Naive thymus-derived CD4-positive, alpha-beta T cell (primary cell): ENCODE measurements around the gene NADK. TPM values are rescaled to one million over a fixed set of nuclear protein-coding genes. Genes with fewer than 3 reads are reported as not detected.
A peak's percentile ranks its signal among the peaks of the same experiment; 100 is the strongest.

Experiments used
- ATAC-seq: fragments of 150-1000 bp; cut with Tn5 transposase; 2 replicates; pipeline ENCODE4 v1.10.0; 2021; ENCODE audit warnings: mild to moderate bottlenecking, moderate library complexity
- CTCF ChIA-PET: fragments of 350-600 bp; sonication (Branson Sonifier 250); formaldehyde crosslinking; loops from one replicate; lab custom pipeline; 2021; ENCODE audit warnings: antibody characterized with exemption; lab: Charles Lee
- POLR2A ChIA-PET: fragments of 350-600 bp; sonication (Branson Sonifier 250); formaldehyde crosslinking; loops from one replicate; lab custom pipeline; 2021; ENCODE audit warnings: antibody characterized with exemption, inconsistent platforms; lab: Charles Lee
- DNase-seq, 9 donors: peaks; one replicate each; pipeline versions ENCODE4 v3.0.0 to v3.0.0-alpha.2; 2020 to 2022; ENCODE audit warnings: mixed read lengths in 1 of 9
- H3K27ac ChIP-seq: one replicate; pipeline ENCODE4 v1.7.0; 2013; ENCODE audit warnings: mild to moderate bottlenecking, low read depth, low read length, moderate library complexity
- H3K27me3 ChIP-seq, 2 donors: one replicate each; pipeline ENCODE4 v1.7.0; 2013; ENCODE audit warnings: low read length in 2 of 2, mild to moderate bottlenecking in 2 of 2, moderate library complexity in 2 of 2; ENCODE audit not compliant: control insufficient read depth in 2 of 2, insufficient read depth in 2 of 2
- H3K36me3 ChIP-seq, 3 experiments: 1 replicate in 2 of 3; 2 replicates in 1 of 3; pipeline ENCODE4 v1.7.0; 2013; ENCODE audit warnings: low read length in 3 of 3, mild to moderate bottlenecking in 3 of 3, moderate library complexity in 1 of 3; ENCODE audit not compliant: insufficient read depth in 3 of 3, control insufficient read depth in 2 of 3
- H3K4me1 ChIP-seq, 2 donors: one replicate each; pipeline ENCODE4 v1.7.0; 2013; ENCODE audit warnings: low read length in 2 of 2, mild to moderate bottlenecking in 2 of 2, moderate library complexity in 1 of 2; ENCODE audit not compliant: control insufficient read depth in 2 of 2, insufficient read depth in 2 of 2
- H3K4me3 ChIP-seq: 2 replicates; pipeline ENCODE4 v1.7.0; 2013; ENCODE audit warnings: mild to moderate bottlenecking, low read length
- H3K9me3 ChIP-seq, 3 experiments: 1 replicate in 2 of 3; 2 replicates in 1 of 3; pipeline ENCODE4 v1.7.0; 2013; ENCODE audit warnings: low read length in 3 of 3; ENCODE audit not compliant: control insufficient read depth in 2 of 3
- H3K27ac Mint-ChIP-seq, 9 donors: one replicate each; pipeline ENCODE4 v1.8.0; 2020 to 2022; ENCODE audit warnings: mixed read lengths in 9 of 9, mild to moderate bottlenecking in 8 of 9, moderate library complexity in 5 of 9, inconsistent platforms in 2 of 9
- H3K27me3 Mint-ChIP-seq, 5 donors: one replicate each; pipeline ENCODE4 v1.8.0; 2021 to 2022; ENCODE audit warnings: mixed read lengths in 5 of 5, mild to moderate bottlenecking in 1 of 5
- H3K36me3 Mint-ChIP-seq, 5 donors: one replicate each; pipeline ENCODE4 v1.8.0; 2020 to 2022; ENCODE audit warnings: mixed read lengths in 5 of 5, mild to moderate bottlenecking in 3 of 5, inconsistent platforms in 1 of 5
- H3K4me1 Mint-ChIP-seq, 7 donors: one replicate each; pipeline ENCODE4 v1.8.0; 2020 to 2022; ENCODE audit warnings: mixed read lengths in 7 of 7, mild to moderate bottlenecking in 3 of 7, inconsistent platforms in 1 of 7
- H3K4me3 Mint-ChIP-seq, 10 donors: one replicate each; pipeline ENCODE4 v1.8.0; 2020 to 2022; ENCODE audit warnings: mild to moderate bottlenecking in 10 of 10, mixed read lengths in 10 of 10, moderate library complexity in 6 of 10, inconsistent platforms in 2 of 10
- H3K9me3 Mint-ChIP-seq, 11 donors: one replicate each; pipeline ENCODE4 v1.8.0; 2020 to 2022; ENCODE audit warnings: mixed read lengths in 11 of 11, mild to moderate bottlenecking in 4 of 11, inconsistent platforms in 1 of 11, moderate library complexity in 1 of 11
- intact Hi-C, 2 donors: fragments of 100-400 bp; cut with micrococcal nuclease; formaldehyde crosslinking; loops; one replicate each; pipeline ENCODE4 v1.15.1; 2023
- polyA plus RNA-seq, 2 donors: library from polyadenylated mRNA; unstranded; fragments of 300-500 nt; fragmentation: Illumina TruSeq; gene quantifications; one replicate each; pipeline ENCODE4 v1.2.3, GENCODE V29; 2021
- total RNA-seq, 6 experiments: library from RNA in 5 of 6; stranded (reverse) in 5 of 6; gene quantifications; 1 replicate in 5 of 6; 2 replicates in 1 of 6; pipeline ENCODE4 v1.2.3 and lab custom pipeline; 2021 to 2026

NADK gene, protein sequence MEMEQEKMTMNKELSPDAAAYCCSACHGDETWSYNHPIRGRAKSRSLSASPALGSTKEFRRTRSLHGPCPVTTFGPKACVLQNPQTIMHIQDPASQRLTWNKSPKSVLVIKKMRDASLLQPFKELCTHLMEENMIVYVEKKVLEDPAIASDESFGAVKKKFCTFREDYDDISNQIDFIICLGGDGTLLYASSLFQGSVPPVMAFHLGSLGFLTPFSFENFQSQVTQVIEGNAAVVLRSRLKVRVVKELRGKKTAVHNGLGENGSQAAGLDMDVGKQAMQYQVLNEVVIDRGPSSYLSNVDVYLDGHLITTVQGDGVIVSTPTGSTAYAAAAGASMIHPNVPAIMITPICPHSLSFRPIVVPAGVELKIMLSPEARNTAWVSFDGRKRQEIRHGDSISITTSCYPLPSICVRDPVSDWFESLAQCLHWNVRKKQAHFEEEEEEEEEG
- total RNA-seq (100 to 1,000 TPM in 1 of 5 experiments, 10 to 100 TPM in 4; 45.2 to 115 (median 50.3) TPM), polyA plus RNA-seq (10 to 100 TPM; 14.7 to 24.0 TPM), total RNA-seq (lab: John Stamatoyannopoulos, UW) (25.0 reads per million, percentile 55 among the genes with 10 or more reads in this experiment)

- Histone ChIP-seq H3K27me3 (no peaks in the 10 kb centered on the region), H3K4me1 (peaks cover 47 to 61% of the 10 kb centered on the region in 2 donors), H3K9me3 (no peaks in the 10 kb centered on the region), H3K4me3 (peak within 1 kb of the TSS; percentile 74), H3K36me3 (no peaks in the 10 kb centered on the region), H3K27ac (peak within 1 kb of the TSS; percentile 81)
- Mint-ChIP-seq H3K27ac (peak within 1 kb of the TSS; percentile 94 to 97 (median 95)), H3K27me3 (no peaks in the 10 kb centered on the region), H3K9me3 (no peaks in the 10 kb centered on the region), H3K4me3 (peak within 1 kb of the TSS; percentile 84 to 95 (median 90)), H3K36me3 (peaks cover 0 to 8% (median 0%) of the 10 kb centered on the region in 5 donors), H3K4me1 (peaks cover 51 to 65% (median 59%) of the 10 kb centered on the region in 7 donors)
- ChIA-PET POLR2A (interaction anchor here (0.7 kb wide), 1 partner anchor 417 kb away, joined by 3 read pairs; no protein-coding TSS in a partner anchor), CTCF (interaction anchor here (2.4 kb wide), 1 partner anchor 128 kb away, joined by 6 read pairs; no protein-coding TSS in a partner anchor)
- intact Hi-C loops = loop anchor here in 1 of 2 donors (2.0 to 5.0 kb wide), 3 partner anchors 19 to 749 kb away; partner anchors contain the start of genes CDK11A and PANK4
- ATAC-seq (peak; percentile 62), DNase-seq (peak; percentile 59 to 92 (median 79))
These were observed at the start of gene NADK for GRCh38 chr1:1777950-1778662. Gene NADK, minus strand, starts transcription at chr1:1778470. Its CDS starts 13,064 bp downstream, at chr1:1765406.

DNA sequence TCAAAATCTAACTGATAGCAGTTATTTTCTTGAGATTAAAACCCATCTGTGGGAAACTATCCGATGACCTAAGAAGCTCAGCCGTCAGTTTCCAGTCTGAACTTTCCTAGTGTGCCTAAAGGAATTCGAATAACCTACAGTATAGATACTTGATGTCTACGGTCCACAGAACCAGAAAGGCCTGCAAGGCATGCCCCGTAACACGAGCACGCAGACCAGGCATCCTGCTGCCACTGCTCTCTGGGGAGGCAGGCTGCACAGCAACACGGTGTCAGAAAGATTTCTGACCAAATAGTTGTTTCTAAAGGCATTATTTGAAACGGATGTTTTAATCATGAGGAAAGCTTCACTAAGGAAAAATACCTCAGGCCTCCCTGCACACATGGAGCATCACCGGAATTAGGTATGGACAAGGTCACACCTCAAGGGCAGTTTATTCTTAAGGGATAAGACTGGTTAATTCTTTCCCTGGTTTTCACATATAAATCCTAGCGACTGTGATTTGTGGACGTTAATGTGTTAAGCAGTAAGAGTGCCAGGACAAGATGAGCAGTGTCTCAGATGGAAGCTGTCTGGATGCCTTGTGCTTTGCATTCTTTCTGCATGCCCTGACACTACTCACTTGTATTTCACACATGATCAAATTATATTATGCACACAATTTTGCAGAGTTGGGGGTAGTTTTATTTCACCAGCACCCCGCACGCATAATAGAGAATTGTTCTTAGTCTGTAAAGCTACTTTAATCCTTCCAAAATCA lies 49.0 kb upstream of the NADK start:
- ChIA-PET POLR2A (interaction anchor here (0.6 to 0.8 kb wide), 2 partner anchors 16 to 930 kb away, joined by 3 read pairs; no protein-coding TSS in a partner anchor), CTCF (no interaction called here)
- Histone ChIP-seq H3K27me3 (no peaks in the 10 kb centered on the region), H3K4me3 (no peak overlapping the region), H3K9me3 (no peaks in the 10 kb centered on the region), H3K4me1 (no peaks in the 10 kb centered on the region), H3K27ac (no peak overlapping the region), H3K36me3 (peaks cover 0 to 26% (median 6%) of the 10 kb centered on the region in 3 experiments)
- H3K27me3 Mint-ChIP-seq = no peaks in the 10 kb centered on the region
- H3K4me3 Mint-ChIP-seq = no peak overlapping the region
- no peak for ATAC-seq
- peak overlapping the region in 3 of 9 donors; percentile 25 to 34 (median 25) for H3K27ac Mint-ChIP-seq
- intact Hi-C loops = no loop called here
- peaks cover 0 to 21% (median 8%) of the 10 kb centered on the region in 5 donors for H3K36me3 Mint-ChIP-seq
- H3K4me1 Mint-ChIP-seq = peaks cover 6 to 40% (median 28%) of the 10 kb centered on the region in 7 donors
- no peak for DNase-seq
- H3K9me3 Mint-ChIP-seq = no peaks in the 10 kb centered on the region

DNA sequence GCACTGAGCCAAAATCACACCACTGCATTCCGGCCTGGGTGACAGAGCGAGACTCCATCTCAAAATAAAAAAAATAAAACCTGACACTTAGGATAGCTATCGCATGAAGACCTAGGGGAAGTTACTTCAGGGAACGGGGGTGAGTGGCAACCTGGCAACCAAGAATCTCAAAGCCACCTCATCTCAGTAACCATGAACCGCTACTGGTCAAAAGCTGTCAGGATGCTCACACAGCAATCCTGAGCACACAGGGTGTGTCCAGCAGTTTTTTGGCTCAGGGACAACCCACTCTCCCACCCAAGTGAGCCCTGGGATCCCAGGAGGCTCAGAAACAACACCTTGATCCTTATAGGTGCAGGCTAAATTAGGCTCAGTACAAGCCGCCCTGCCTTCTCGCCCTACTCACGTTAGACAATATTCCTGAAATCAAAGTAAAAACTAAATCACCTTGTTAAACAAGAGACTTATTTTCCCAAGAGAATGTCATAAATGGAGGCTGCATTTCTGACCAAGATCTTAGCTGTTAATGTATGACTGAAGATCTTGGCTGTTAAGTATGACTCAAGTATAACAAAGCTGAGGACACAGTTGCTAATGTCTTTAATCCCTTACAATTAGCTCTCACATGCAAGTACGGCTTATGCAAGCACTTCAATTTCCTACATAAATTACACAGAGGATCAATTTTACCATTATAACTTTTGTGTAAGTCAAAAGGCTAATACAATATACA lies 48.3 kb upstream of the NADK start:
- POLR2A ChIA-PET = interaction anchor here (0.6 kb wide), 1 partner anchor 17 kb away, joined by 3 read pairs; no protein-coding TSS in a partner anchor

DNA sequence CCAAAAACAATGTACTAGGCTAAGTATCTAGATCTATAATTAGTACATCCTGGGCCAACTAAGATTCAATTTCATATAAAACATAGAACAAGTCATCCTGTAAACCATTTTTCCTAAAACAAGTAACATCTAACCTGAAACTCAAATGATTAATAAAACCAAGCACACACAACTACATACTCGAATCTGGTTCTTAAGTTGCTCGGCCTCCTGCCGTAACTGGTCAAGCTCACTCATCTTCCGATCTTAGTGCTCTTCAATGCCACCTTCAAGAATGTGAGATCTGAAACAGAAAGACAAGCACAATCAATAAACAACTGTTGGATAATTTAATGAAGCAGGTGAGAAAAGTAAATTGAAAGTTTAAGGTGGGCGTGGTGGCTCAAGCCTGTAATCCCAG lies 46.9 kb upstream of the NADK start:
- H3K4me3 ChIP-seq = no peak overlapping the region
- Mint-ChIP-seq H3K36me3 (peaks cover 0 to 18% (median 8%) of the 10 kb centered on the region in 5 donors), H3K27me3 (no peaks in the 10 kb centered on the region), H3K9me3 (no peaks in the 10 kb centered on the region), H3K27ac (peak overlapping the region in 8 of 9 donors; percentile 22 to 69 (median 42)), H3K4me1 (peaks cover 6 to 40% (median 30%) of the 10 kb centered on the region in 7 donors), H3K4me3 (no peak overlapping the region)
- H3K27me3 ChIP-seq = no peaks in the 10 kb centered on the region
- H3K9me3 ChIP-seq = no peaks in the 10 kb centered on the region
- intact Hi-C loops = no loop called here
- no peak overlapping the region for H3K27ac ChIP-seq
- CTCF ChIA-PET = interaction anchor here (0.6 kb wide), 1 partner anchor 80 kb away, joined by 3 read pairs; no protein-coding TSS in a partner anchor
- H3K4me1 ChIP-seq = no peaks in the 10 kb centered on the region
- POLR2A ChIA-PET = no interaction called here
- peaks cover 5 to 35% (median 6%) of the 10 kb centered on the region in 3 experiments for H3K36me3 ChIP-seq
- ATAC-seq (no peak), DNase-seq (no peak)

More for the DNA sequence above, 48.3 kb upstream of the NADK start:
- Mint-ChIP-seq H3K27me3 (no peaks in the 10 kb centered on the region), H3K4me1 (peaks cover 6 to 40% (median 26%) of the 10 kb centered on the region in 7 donors), H3K36me3 (peaks cover 0 to 18% (median 8%) of the 10 kb centered on the region in 5 donors), H3K27ac (peak overlapping the region in 6 of 9 donors; percentile 12 to 60 (median 45)), H3K9me3 (no peaks in the 10 kb centered on the region), H3K4me3 (no peak overlapping the region)
- CTCF ChIA-PET = interaction anchor here (0.7 kb wide), 1 partner anchor 17 kb away, joined by 3 read pairs; no protein-coding TSS in a partner anchor
- H3K36me3 ChIP-seq = peaks cover 0 to 29% (median 6%) of the 10 kb centered on the region in 3 experiments
- no peaks in the 10 kb centered on the region for H3K4me1 ChIP-seq
- H3K9me3 ChIP-seq = no peaks in the 10 kb centered on the region
- no peak overlapping the region for H3K4me3 ChIP-seq
- DNase-seq = no peak
- no peak overlapping the region for H3K27ac ChIP-seq
- no peak for ATAC-seq
- intact Hi-C loops = no loop called here
- no peaks in the 10 kb centered on the region for H3K27me3 ChIP-seq

DNA sequence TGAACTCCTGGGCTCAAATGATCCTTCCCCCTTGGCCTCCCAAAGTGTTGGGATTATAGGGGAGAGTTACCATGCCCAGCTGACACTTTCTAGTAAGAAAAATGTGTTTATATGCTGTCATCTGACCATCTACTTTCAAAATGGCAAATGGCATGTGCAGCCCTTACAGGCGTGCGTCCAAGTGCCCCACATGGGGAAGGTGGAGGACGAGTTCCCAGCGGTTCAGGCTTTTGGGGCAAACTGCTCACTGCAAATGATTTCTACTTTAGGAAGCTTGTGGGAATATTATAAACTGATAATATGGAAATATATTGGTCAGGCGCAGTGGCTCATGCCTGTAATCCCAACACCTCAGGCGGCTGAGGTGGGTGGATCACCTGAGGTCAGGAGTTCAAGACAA lies 41.5 kb upstream of the NADK start:
- ATAC-seq = no peak
- Mint-ChIP-seq H3K9me3 (no peaks in the 10 kb centered on the region), H3K27me3 (no peaks in the 10 kb centered on the region), H3K4me3 (no peak overlapping the region), H3K4me1 (peaks cover 1 to 10% (median 6%) of the 10 kb centered on the region in 7 donors), H3K36me3 (peaks cover 6 to 25% (median 14%) of the 10 kb centered on the region in 5 donors), H3K27ac (peak overlapping the region in 2 of 9 donors; percentile 17 to 38)
- DNase-seq = no peak
- H3K36me3 ChIP-seq = peaks cover 10 to 54% (median 15%) of the 10 kb centered on the region in 3 experiments
- no peaks in the 10 kb centered on the region for H3K4me1 ChIP-seq
- ChIA-PET POLR2A (no interaction called here), CTCF (no interaction called here)
- no peak overlapping the region for H3K27ac ChIP-seq
- no peaks in the 10 kb centered on the region for H3K27me3 ChIP-seq
- H3K4me3 ChIP-seq = no peak overlapping the region
- H3K9me3 ChIP-seq = no peaks in the 10 kb centered on the region
- intact Hi-C loops = no loop called here
